Measurements from ENCODE around the gene SKI.

GRCh38 chr1:2205191-2205952 is 22.7 kb upstream of the SKI start:
- TF ChIP-seq CTCF (IDR thresholded peaks at IDR 0.05; ENCODE audit: low read depth, low read length) (no peak), EZH2phosphoT487 (IDR thresholded peaks at IDR 0.05; ENCODE audit: low read depth) (no peak)

Data from OCI-LY3 (cell line).